GM19467 (cell line): ENCODE measurements around the gene SHROOM1.
"Not testable (repeated sequence)": the region's sequence is repeated elsewhere in the genome, so short reads cannot be mapped to it uniquely, and the experiment has no call there.

Experiments used
- ATAC-seq: cut with Tn5 transposase; IDR thresholded peaks from one replicate; pipeline ENCODE4 v1.9.1; 2021; ENCODE audit warnings: mild to moderate bottlenecking, moderate library complexity; ENCODE audit not compliant: unreplicated experiment

SHROOM1 gene

GRCh38 chr5:132812123-132812765, 18.2 kb downstream of the SHROOM1 start:
- ATAC-seq, result no peak

- no peak for ATAC-seq
Observed at GRCh38 chr5:132810605-132811004, 19.8 kb downstream of the SHROOM1 start.

GRCh38 chr5:132808866-132809265, 21.6 kb downstream of the SHROOM1 start:
- ATAC-seq, result no peak

GRCh38 chr5:132808448-132808847, 22.0 kb downstream of the SHROOM1 start:
- ATAC-seq, result no peak

- no peak for ATAC-seq
Observed at GRCh38 chr5:132807163-132807838, 23.1 kb downstream of the SHROOM1 start.

- not testable (repeated sequence) for ATAC-seq
Observed at GRCh38 chr5:132806804-132807162, 23.7 kb downstream of the SHROOM1 start.

GRCh38 chr5:132805872-132806271, 24.6 kb downstream of the SHROOM1 start:
- not testable (repeated sequence) for ATAC-seq

GRCh38 chr5:132804219-132804618, 26.2 kb downstream of the SHROOM1 start:
- not testable (repeated sequence) for ATAC-seq

GRCh38 chr5:132802685-132803066, 27.8 kb downstream of the SHROOM1 start:
- not testable (repeated sequence) for ATAC-seq

- no peak for ATAC-seq
Observed at GRCh38 chr5:132802044-132802684, 28.3 kb downstream of the SHROOM1 start.

GRCh38 chr5:132800545-132800944, 29.9 kb downstream of the SHROOM1 start:
- no peak for ATAC-seq

- ATAC-seq, result no peak
Observed at GRCh38 chr5:132799392-132799791, 31.1 kb downstream of the SHROOM1 start.

GRCh38 chr5:132797651-132798050, 32.8 kb downstream of the SHROOM1 start:
- no peak for ATAC-seq

GRCh38 chr5:132791026-132791425, 39.4 kb downstream of the SHROOM1 start:
- ATAC-seq, result no peak

- no peak for ATAC-seq
Observed at GRCh38 chr5:132790201-132790865, 40.1 kb downstream of the SHROOM1 start.

GRCh38 chr5:132788990-132789886, 41.2 kb downstream of the SHROOM1 start:
- ATAC-seq, result no peak

GRCh38 chr5:132788508-132788907, 41.9 kb downstream of the SHROOM1 start:
- ATAC-seq, result no peak

- no peak for ATAC-seq
Observed at GRCh38 chr5:132787076-132787475, 43.4 kb downstream of the SHROOM1 start.

GRCh38 chr5:132785864-132786263, 44.6 kb downstream of the SHROOM1 start:
- no peak for ATAC-seq

GRCh38 chr5:132785365-132785764, 45.1 kb downstream of the SHROOM1 start:
- ATAC-seq, result no peak

GRCh38 chr5:132782101-132782500, 48.3 kb downstream of the SHROOM1 start:
- ATAC-seq, result no peak
